ENCODE measurements around the gene RSPRY1.
A peak's percentile ranks its signal among the peaks of the same experiment; 100 is the strongest.

The RSPRY1 gene

GRCh38 chr16:57143149-57143921, 42.8 kb upstream of the RSPRY1 start:
- no peak overlapping the region for H3K14ac ChIP-seq (ENCODE audit: low read length in 2 of 2)
- H2AK5ac ChIP-seq (ENCODE audit: low read length, severe bottlenecking), result no peak overlapping the region
- no peak overlapping the region for H2AFZ ChIP-seq (ENCODE audit: low read depth, low read length)
- H3K4me3 ChIP-seq (ENCODE audit: insufficient read depth in 1 of 2, low read depth in 1 of 2, low read length in 2 of 2), result no peak overlapping the region
- H3K18ac ChIP-seq (ENCODE audit: low read depth in 1 of 2, low read length in 2 of 2), result no peak overlapping the region
- no peak overlapping the region for H2BK5ac ChIP-seq (ENCODE audit: low read depth, low read length, poor library complexity, severe bottlenecking)
- no peak overlapping the region for H3K4ac ChIP-seq (ENCODE audit: low read depth in 1 of 2, low read length in 2 of 2)
- no peak overlapping the region for H3K9ac ChIP-seq (ENCODE audit: low read length)
- no peaks in the 10 kb centered on the region for H3K27me3 ChIP-seq (ENCODE audit: control insufficient read depth in 1 of 2, insufficient read depth in 1 of 2, low read length in 2 of 2)
- H3K27ac ChIP-seq (ENCODE audit: low read length, poor library complexity, severe bottlenecking), result no peak overlapping the region
- H4K91ac ChIP-seq (ENCODE audit: low read length), result no peak overlapping the region
- H2BK15ac ChIP-seq (ENCODE audit: low read depth, poor library complexity, severe bottlenecking), result no peak overlapping the region
- no peaks in the 10 kb centered on the region for H3K9me3 ChIP-seq (ENCODE audit: control insufficient read depth, low read length)
- no peak overlapping the region for H4K8ac ChIP-seq (ENCODE audit: low read length)
- peaks cover 17% of the 10 kb centered on the region for H3K4me1 ChIP-seq (ENCODE audit: control insufficient read depth, insufficient read depth, low read depth, low read length)
- 89% methylated on average over 13 of the region's 14 CpGs for WGBS
- no peak overlapping the region for H2BK12ac ChIP-seq (ENCODE audit: low read length in 2 of 2)
- no peak for DNase-seq
- H3K4me2 ChIP-seq (ENCODE audit: low read length, poor library complexity, severe bottlenecking), result no peak overlapping the region
- H3K79me1 ChIP-seq (replicated peaks; ENCODE audit: low read length, poor library complexity, severe bottlenecking), result no peaks in the 10 kb centered on the region
- no peak overlapping the region for H3K23ac ChIP-seq (ENCODE audit: low read length in 2 of 2)
- H3K36me3 ChIP-seq (ENCODE audit: control insufficient read depth in 1 of 2, insufficient read depth in 2 of 2, low read depth in 1 of 2, low read length in 2 of 2), result peaks cover 0 to 25% of the 10 kb centered on the region in 2 experiments
- H2BK120ac ChIP-seq (ENCODE audit: low read depth, low read length), result no peak overlapping the region

- no peak overlapping the region for H2BK15ac ChIP-seq (ENCODE audit: low read depth, poor library complexity, severe bottlenecking)
- H3K4me2 ChIP-seq (ENCODE audit: low read length, poor library complexity, severe bottlenecking), result no peak overlapping the region
- H3K23ac ChIP-seq (ENCODE audit: low read length in 2 of 2), result no peak overlapping the region
- H3K36me3 ChIP-seq (ENCODE audit: control insufficient read depth in 1 of 2, insufficient read depth in 2 of 2, low read depth in 1 of 2, low read length in 2 of 2), result peaks cover 0 to 30% of the 10 kb centered on the region in 2 experiments
- no peak overlapping the region for H3K18ac ChIP-seq (ENCODE audit: low read depth in 1 of 2, low read length in 2 of 2)
- WGBS, result 97% methylated on average over 2 of the region's 2 CpGs
- H2BK5ac ChIP-seq (ENCODE audit: low read depth, low read length, poor library complexity, severe bottlenecking), result no peak overlapping the region
- H2BK12ac ChIP-seq (ENCODE audit: low read length in 2 of 2), result no peak overlapping the region
- no peak overlapping the region for H4K8ac ChIP-seq (ENCODE audit: low read length)
- no peaks in the 10 kb centered on the region for H3K27me3 ChIP-seq (ENCODE audit: control insufficient read depth in 1 of 2, insufficient read depth in 1 of 2, low read length in 2 of 2)
- H3K4me3 ChIP-seq (ENCODE audit: insufficient read depth in 1 of 2, low read depth in 1 of 2, low read length in 2 of 2), result peak overlapping the region in 1 of 2 experiments; percentile 24
- DNase-seq, result no peak
- peak overlapping the region in 1 of 2 experiments; percentile 66 for H3K14ac ChIP-seq (ENCODE audit: low read length in 2 of 2)
- no peak overlapping the region for H2AK5ac ChIP-seq (ENCODE audit: low read length, severe bottlenecking)
- H2BK120ac ChIP-seq (ENCODE audit: low read depth, low read length), result no peak overlapping the region
- no peaks in the 10 kb centered on the region for H3K79me1 ChIP-seq (replicated peaks; ENCODE audit: low read length, poor library complexity, severe bottlenecking)
- H4K91ac ChIP-seq (ENCODE audit: low read length), result no peak overlapping the region
- no peak overlapping the region for H3K9ac ChIP-seq (ENCODE audit: low read length)
- no peak overlapping the region for H3K4ac ChIP-seq (ENCODE audit: low read depth in 1 of 2, low read length in 2 of 2)
- peaks cover 17% of the 10 kb centered on the region for H3K4me1 ChIP-seq (ENCODE audit: control insufficient read depth, insufficient read depth, low read depth, low read length)
- no peak overlapping the region for H2AFZ ChIP-seq (ENCODE audit: low read depth, low read length)
- H3K9me3 ChIP-seq (ENCODE audit: control insufficient read depth, low read length), result no peaks in the 10 kb centered on the region
- H3K27ac ChIP-seq (ENCODE audit: low read length, poor library complexity, severe bottlenecking), result no peak overlapping the region
Observed at GRCh38 chr16:57144027-57144426, 42.1 kb upstream of the RSPRY1 start.

GRCh38 chr16:57145046-57146021, 40.8 kb upstream of the RSPRY1 start:
- H3K9me3 ChIP-seq (ENCODE audit: control insufficient read depth, low read length), result no peaks in the 10 kb centered on the region
- no peak for DNase-seq
- no peaks in the 10 kb centered on the region for H3K27me3 ChIP-seq (ENCODE audit: control insufficient read depth in 1 of 2, insufficient read depth in 1 of 2, low read length in 2 of 2)
- H4K91ac ChIP-seq (ENCODE audit: low read length), result no peak overlapping the region
- no peak overlapping the region for H2BK5ac ChIP-seq (ENCODE audit: low read depth, low read length, poor library complexity, severe bottlenecking)
- H3K4me2 ChIP-seq (ENCODE audit: low read length, poor library complexity, severe bottlenecking), result no peak overlapping the region
- H3K36me3 ChIP-seq (ENCODE audit: control insufficient read depth in 1 of 2, insufficient read depth in 2 of 2, low read depth in 1 of 2, low read length in 2 of 2), result peaks cover 0 to 36% of the 10 kb centered on the region in 2 experiments
- no peak overlapping the region for H2BK120ac ChIP-seq (ENCODE audit: low read depth, low read length)
- H3K14ac ChIP-seq (ENCODE audit: low read length in 2 of 2), result no peak overlapping the region
- H3K27ac ChIP-seq (ENCODE audit: low read length, poor library complexity, severe bottlenecking), result no peak overlapping the region
- H4K8ac ChIP-seq (ENCODE audit: low read length), result no peak overlapping the region
- no peak overlapping the region for H2AFZ ChIP-seq (ENCODE audit: low read depth, low read length)
- H3K4me3 ChIP-seq (ENCODE audit: insufficient read depth in 1 of 2, low read depth in 1 of 2, low read length in 2 of 2), result no peak overlapping the region
- WGBS, result 91% methylated on average over 13 of the region's 14 CpGs
- H2AK5ac ChIP-seq (ENCODE audit: low read length, severe bottlenecking), result no peak overlapping the region
- H3K79me1 ChIP-seq (replicated peaks; ENCODE audit: low read length, poor library complexity, severe bottlenecking), result no peaks in the 10 kb centered on the region
- no peak overlapping the region for H3K4ac ChIP-seq (ENCODE audit: low read depth in 1 of 2, low read length in 2 of 2)
- peaks cover 16% of the 10 kb centered on the region for H3K4me1 ChIP-seq (ENCODE audit: control insufficient read depth, insufficient read depth, low read depth, low read length)
- H3K23ac ChIP-seq (ENCODE audit: low read length in 2 of 2), result no peak overlapping the region
- no peak overlapping the region for H3K18ac ChIP-seq (ENCODE audit: low read depth in 1 of 2, low read length in 2 of 2)
- H3K9ac ChIP-seq (ENCODE audit: low read length), result no peak overlapping the region
- H2BK12ac ChIP-seq (ENCODE audit: low read length in 2 of 2), result no peak overlapping the region
- H2BK15ac ChIP-seq (ENCODE audit: low read depth, poor library complexity, severe bottlenecking), result no peak overlapping the region

GRCh38 chr16:57146040-57146647, 40.0 kb upstream of the RSPRY1 start:
- Histone ChIP-seq H4K8ac (ENCODE audit: low read length) (no peak overlapping the region), H3K4ac (ENCODE audit: low read depth in 1 of 2, low read length in 2 of 2) (no peak overlapping the region), H3K79me1 (replicated peaks; ENCODE audit: low read length, poor library complexity, severe bottlenecking) (no peaks in the 10 kb centered on the region), H4K91ac (ENCODE audit: low read length) (no peak overlapping the region), H3K18ac (ENCODE audit: low read depth in 1 of 2, low read length in 2 of 2) (no peak overlapping the region), H3K4me3 (ENCODE audit: insufficient read depth in 1 of 2, low read depth in 1 of 2, low read length in 2 of 2) (no peak overlapping the region), H2BK15ac (ENCODE audit: low read depth, poor library complexity, severe bottlenecking) (no peak overlapping the region), H3K27ac (ENCODE audit: low read length, poor library complexity, severe bottlenecking) (no peak overlapping the region), H3K14ac (ENCODE audit: low read length in 2 of 2) (no peak overlapping the region), H2BK12ac (ENCODE audit: low read length in 2 of 2) (no peak overlapping the region), H3K23ac (ENCODE audit: low read length in 2 of 2) (no peak overlapping the region), H3K9ac (ENCODE audit: low read length) (no peak overlapping the region), H2BK120ac (ENCODE audit: low read depth, low read length) (no peak overlapping the region), H2AFZ (ENCODE audit: low read depth, low read length) (no peak overlapping the region), H3K36me3 (ENCODE audit: control insufficient read depth in 1 of 2, insufficient read depth in 2 of 2, low read depth in 1 of 2, low read length in 2 of 2) (peaks cover 6 to 36% of the 10 kb centered on the region in 2 experiments), H2BK5ac (ENCODE audit: low read depth, low read length, poor library complexity, severe bottlenecking) (no peak overlapping the region), H2AK5ac (ENCODE audit: low read length, severe bottlenecking) (no peak overlapping the region), H3K27me3 (ENCODE audit: control insufficient read depth in 1 of 2, insufficient read depth in 1 of 2, low read length in 2 of 2) (no peaks in the 10 kb centered on the region), H3K4me1 (ENCODE audit: control insufficient read depth, insufficient read depth, low read depth, low read length) (peaks cover 22% of the 10 kb centered on the region), H3K4me2 (ENCODE audit: low read length, poor library complexity, severe bottlenecking) (no peak overlapping the region), H3K9me3 (ENCODE audit: control insufficient read depth, low read length) (no peaks in the 10 kb centered on the region)
- WGBS, result 93% methylated on average over 23 of the region's 24 CpGs
- no peak for DNase-seq

Measured in mesenchymal stem cell (in vitro differentiated cells and primary cell).